Gastrocnemius medialis (tissue), 4 donors: ENCODE data around the gene GYPA.

ENCODE experiments used
- CTCF ChIP-seq, 5 experiments: fragments of 450-650 bp in 3 of 5; fragments of 200-600 bp in 2 of 5; sonication (generic) in 2 of 5; IDR thresholded peaks in 4 of 5; conservative IDR thresholded peaks in 1 of 5; 1 replicate in 4 of 5; 2 replicates in 1 of 5; pipeline ENCODE4 v1.5.1; 2016 to 2019; ENCODE audit warnings: antibody characterized with exemption in 5 of 5, mild to moderate bottlenecking in 3 of 5, moderate library complexity in 3 of 5
- POLR2A ChIP-seq, 2 donors: fragments of 450-650 bp; IDR thresholded peaks; one replicate each; pipeline ENCODE4 v1.6.1; 2017; ENCODE audit warnings: antibody characterized with exemption in 2 of 2, mild to moderate bottlenecking in 2 of 2, moderate library complexity in 2 of 2

DNA sequence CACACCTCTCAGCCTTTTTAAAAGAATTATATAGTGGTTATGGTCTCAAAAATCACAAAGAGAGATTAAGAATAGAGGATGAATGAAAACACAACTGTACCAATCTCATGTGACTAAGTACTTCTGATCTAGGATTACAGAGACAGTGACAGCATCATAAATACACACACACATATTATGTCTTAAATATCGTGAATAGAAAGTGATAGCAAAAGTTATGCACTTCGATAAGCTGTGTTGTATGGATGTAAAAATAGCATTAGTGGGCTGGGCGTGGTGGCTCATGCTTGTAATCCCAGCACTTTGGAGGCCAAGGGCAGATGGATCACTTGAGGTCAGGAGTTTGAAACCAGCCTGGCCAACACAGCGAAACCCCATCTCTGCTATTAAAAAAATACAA lies 25.0 kb downstream of the GYPA start:
- TF ChIP-seq CTCF (IDR thresholded peaks at IDR 0.05 in 4 of 5, conservative IDR thresholded peaks at IDR 0.05 in 1 of 5) (no peak), POLR2A (IDR thresholded peaks at IDR 0.05) (no peak)
